ENCODE measurements around the gene FBXL7. TPM values are rescaled to one million over a fixed set of nuclear protein-coding genes. Genes with fewer than 3 reads are reported as not detected.

FBXL7 gene
- polyA plus RNA-seq, 1 donor (not counting 4 experiments of a cell fraction or from before 2014, with no cell fraction given): 0.22 TPM

- Histone ChIP-seq H3K79me2 (ENCODE audit: control insufficient read depth, insufficient read depth, low read length) (no peaks in the 10 kb centered on the region), H4K20me1 (ENCODE audit: control insufficient read depth, extremely low read depth, insufficient read depth, low read length) (no peaks in the 10 kb centered on the region), H3K9me3 (ENCODE audit: control insufficient read depth, low read depth, low read length) (no peaks in the 10 kb centered on the region), H3K27me3 (ENCODE audit: control insufficient read depth, extremely low read depth, insufficient read depth, low read length) (no peaks in the 10 kb centered on the region), H2AFZ (ENCODE audit: control insufficient read depth, low read length) (no peak overlapping the region), H3K9ac (ENCODE audit: control insufficient read depth, extremely low read depth, insufficient read depth, low read length) (no peak overlapping the region), H3K4me1 (ENCODE audit: control insufficient read depth, extremely low read depth, insufficient read depth, low read length) (no peaks in the 10 kb centered on the region), H3K4me2 (ENCODE audit: control insufficient read depth, extremely low read depth, insufficient read depth, low read depth, low read length) (no peak overlapping the region), H3K9me1 (ENCODE audit: control insufficient read depth, extremely low read depth, insufficient read depth, low read length) (no peaks in the 10 kb centered on the region), H3K27ac (ENCODE audit: control insufficient read depth, insufficient read depth, low read length) (no peak overlapping the region), H3K36me3 (ENCODE audit: control insufficient read depth in 2 of 2, extremely low read depth in 1 of 2, insufficient read depth in 2 of 2, low read length in 2 of 2) (no peaks in the 10 kb centered on the region), H3K4me3 (ENCODE audit: control insufficient read depth in 2 of 3, extremely low read depth in 1 of 3, insufficient read depth in 2 of 3, low read depth in 1 of 3, low read length in 3 of 3) (no peak overlapping the region)
- DNase-seq (ENCODE audit: low read depth, low spot score): no peak
- no peak for FAIRE-seq
- dilution Hi-C loops (cut with MboI; ENCODE audit: extremely low pct_ligation_motif_present, low sequenced_read_pairs): no loop called here
- no peak for TF ChIP-seq EZH2 (IDR thresholded peaks at IDR 0.05; ENCODE audit: low read length)
- TF ChIP-seq CTCF (optimal IDR thresholded peaks at IDR 0.05 in 1 of 3, IDR thresholded peaks at IDR 0.05 in 1 of 3, conservative IDR thresholded peaks at IDR 0.05 in 1 of 3; ENCODE audit: extremely low read depth in 1 of 3, insufficient read depth in 2 of 3, low read length in 3 of 3): no peak
Observed at GRCh38 chr5:15545082-15545481, 45.1 kb downstream of the FBXL7 start.

GRCh38 chr5:15547261-15547839 is 47.4 kb downstream of the FBXL7 start:
- no peak for TF ChIP-seq CTCF (optimal IDR thresholded peaks at IDR 0.05 in 1 of 3, IDR thresholded peaks at IDR 0.05 in 1 of 3, conservative IDR thresholded peaks at IDR 0.05 in 1 of 3; ENCODE audit: extremely low read depth in 1 of 3, insufficient read depth in 2 of 3, low read length in 3 of 3)
- TF ChIP-seq EZH2 (IDR thresholded peaks at IDR 0.05; ENCODE audit: low read length): no peak
- FAIRE-seq: no peak
- Histone ChIP-seq H3K36me3 (ENCODE audit: control insufficient read depth in 2 of 2, extremely low read depth in 1 of 2, insufficient read depth in 2 of 2, low read length in 2 of 2) (no peaks in the 10 kb centered on the region), H3K27ac (ENCODE audit: control insufficient read depth, insufficient read depth, low read length) (no peak overlapping the region), H3K4me3 (ENCODE audit: control insufficient read depth in 2 of 3, extremely low read depth in 1 of 3, insufficient read depth in 2 of 3, low read depth in 1 of 3, low read length in 3 of 3) (no peak overlapping the region), H4K20me1 (ENCODE audit: control insufficient read depth, extremely low read depth, insufficient read depth, low read length) (no peaks in the 10 kb centered on the region), H3K9me3 (ENCODE audit: control insufficient read depth, low read depth, low read length) (no peaks in the 10 kb centered on the region), H3K79me2 (ENCODE audit: control insufficient read depth, insufficient read depth, low read length) (no peaks in the 10 kb centered on the region), H3K9ac (ENCODE audit: control insufficient read depth, extremely low read depth, insufficient read depth, low read length) (no peak overlapping the region), H3K4me1 (ENCODE audit: control insufficient read depth, extremely low read depth, insufficient read depth, low read length) (no peaks in the 10 kb centered on the region), H3K9me1 (ENCODE audit: control insufficient read depth, extremely low read depth, insufficient read depth, low read length) (no peaks in the 10 kb centered on the region), H3K27me3 (ENCODE audit: control insufficient read depth, extremely low read depth, insufficient read depth, low read length) (no peaks in the 10 kb centered on the region), H3K4me2 (ENCODE audit: control insufficient read depth, extremely low read depth, insufficient read depth, low read depth, low read length) (no peak overlapping the region), H2AFZ (ENCODE audit: control insufficient read depth, low read length) (no peak overlapping the region)
- dilution Hi-C loops (cut with MboI; ENCODE audit: extremely low pct_ligation_motif_present, low sequenced_read_pairs): no loop called here
- DNase-seq (ENCODE audit: low read depth, low spot score): no peak
